Activated T-helper 1 cell treated with Interleukin-2 at 50 U/mL for 16 hours (primary cell): ENCODE results near the gene AGAP1.

Source experiments
- DNase-seq: peaks from one replicate; pipeline ENCODE4 v3.0.0-alpha.2; 2020; ENCODE audit warnings: low read depth

Gene AGAP1

DNA sequence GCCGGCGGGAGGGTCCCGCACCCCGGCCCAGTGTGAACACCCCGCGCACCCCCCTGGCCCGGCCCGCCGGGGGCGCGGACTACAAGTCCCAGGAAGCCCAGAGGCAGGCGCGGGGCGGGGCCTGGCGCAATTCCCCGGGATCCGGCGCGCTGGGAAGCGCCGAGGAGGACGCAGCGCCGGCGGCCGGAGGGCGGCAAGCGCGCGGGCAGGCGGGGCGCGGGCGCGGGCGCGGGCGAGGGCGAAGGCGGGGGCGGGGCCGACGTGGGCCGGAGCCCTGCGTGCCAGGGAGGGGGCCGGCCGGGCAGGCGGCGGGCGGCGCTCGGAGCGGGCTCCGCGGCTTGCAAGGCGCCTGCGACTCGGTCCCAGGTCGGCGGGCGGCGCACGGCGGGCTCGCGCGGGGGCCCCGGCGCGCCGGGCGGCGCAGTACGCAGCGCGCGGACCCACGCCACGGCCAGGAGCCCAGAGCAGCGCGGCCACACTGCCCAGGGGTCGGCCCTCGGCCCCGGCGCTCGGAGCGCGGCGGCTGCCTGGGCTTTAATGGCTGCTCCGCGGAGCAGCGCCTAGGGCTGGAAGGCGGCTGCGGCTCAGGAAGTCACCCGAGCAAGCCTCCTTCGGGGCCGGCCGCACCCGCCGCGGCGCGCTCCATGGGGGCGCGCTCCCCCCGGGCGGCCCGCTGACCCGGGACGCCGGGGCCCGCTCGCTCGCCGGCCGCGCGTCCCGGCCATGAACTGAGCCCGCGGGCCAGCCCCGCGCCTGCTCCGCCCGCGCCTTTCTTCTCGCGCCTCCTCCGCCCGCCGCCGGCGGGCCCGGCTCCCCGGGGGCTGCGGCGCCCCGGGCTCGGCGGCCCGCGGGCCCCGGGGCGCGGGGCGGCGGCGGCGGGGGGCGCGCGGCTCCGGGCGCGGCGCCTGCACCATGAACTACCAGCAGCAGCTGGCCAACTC is at the start of gene AGAP1:
AGAP1 (plus strand) TSS at position 269 of the 941 bp plus-strand sequence.
- no peak for DNase-seq

DNA sequence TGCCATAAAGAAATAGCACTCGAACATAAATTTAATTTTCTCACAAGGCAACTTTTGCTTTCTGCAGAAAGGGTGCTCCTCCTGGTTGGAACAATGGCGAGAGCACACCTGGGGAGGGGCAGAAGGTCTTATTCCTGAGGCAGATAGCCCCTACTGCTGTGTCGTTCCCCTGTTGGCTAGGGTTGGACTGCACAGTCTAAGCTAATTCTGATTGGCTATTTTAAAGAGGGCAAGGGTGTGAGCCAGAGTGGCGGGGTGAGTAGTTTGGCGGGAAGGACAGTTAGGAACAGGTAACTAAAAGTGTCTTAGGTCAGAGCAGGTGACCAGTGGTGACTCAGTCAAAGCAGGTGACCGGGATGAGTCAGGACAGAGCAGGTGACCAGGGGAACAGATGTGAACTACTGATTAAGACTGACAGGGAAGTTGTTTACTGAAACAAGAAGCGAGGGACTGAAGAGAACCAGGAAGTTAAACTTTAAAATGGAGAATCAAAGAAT is 49.7 kb upstream of the AGAP1 start:
- no peak for DNase-seq

DNA sequence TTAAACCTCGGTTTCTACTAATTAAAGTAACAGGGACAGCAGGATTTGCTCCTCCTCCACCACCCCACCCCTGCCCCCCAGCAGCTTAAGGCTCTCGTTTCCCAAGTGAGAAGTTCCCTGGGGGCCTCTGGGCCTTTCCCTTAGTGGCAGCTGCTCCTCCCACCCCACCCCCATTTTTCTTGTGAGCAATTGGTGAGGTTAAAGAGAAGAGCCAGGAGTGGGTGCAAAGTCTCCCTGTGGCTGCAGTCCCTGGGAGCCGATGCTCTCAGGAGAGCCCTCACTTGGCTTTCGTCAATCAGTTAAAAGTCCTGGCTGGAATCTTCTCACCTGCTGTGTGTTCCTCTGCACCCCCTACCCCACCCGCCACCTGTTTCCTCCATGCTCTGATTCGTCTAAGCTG is 48.7 kb upstream of the AGAP1 start:
- no peak for DNase-seq

DNA sequence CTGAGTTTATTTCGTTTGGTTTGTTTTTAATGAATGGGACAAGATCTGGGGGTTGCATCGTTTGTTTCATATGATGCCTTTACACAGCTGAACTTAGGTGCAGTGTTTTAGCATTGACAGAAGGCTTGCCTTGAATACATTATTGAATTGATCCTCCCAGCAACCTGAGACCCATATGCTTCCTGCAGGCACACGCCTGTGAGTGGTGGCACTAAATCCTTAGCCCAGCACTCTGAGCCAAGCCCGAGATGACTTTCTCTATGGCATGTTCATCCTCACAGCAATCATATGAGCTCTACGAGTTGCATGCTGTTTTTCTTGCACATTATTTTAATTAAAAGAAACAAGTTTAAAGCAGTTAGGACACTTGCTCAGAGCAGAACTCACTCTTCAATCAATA is 47.8 kb upstream of the AGAP1 start:
- no peak for DNase-seq

DNA sequence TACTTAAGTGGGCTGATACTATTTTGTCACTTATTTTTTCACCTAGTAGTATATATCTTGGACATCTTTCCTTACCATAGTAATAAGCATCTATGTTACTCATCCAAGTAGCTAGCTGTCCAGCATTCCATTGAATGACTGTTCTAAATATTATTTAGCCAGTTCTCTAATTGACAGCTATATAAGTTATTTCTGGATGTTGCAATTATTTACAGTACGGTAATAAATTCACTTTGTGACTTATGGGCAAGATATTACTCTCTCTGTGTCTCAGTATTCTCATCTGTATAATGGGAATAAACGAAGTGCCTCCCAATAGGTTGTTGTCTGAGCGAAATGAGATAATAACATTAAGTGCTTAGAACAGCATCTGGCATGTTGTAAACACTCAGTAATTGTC is 46.6 kb upstream of the AGAP1 start:
- DNase-seq: no peak

DNA sequence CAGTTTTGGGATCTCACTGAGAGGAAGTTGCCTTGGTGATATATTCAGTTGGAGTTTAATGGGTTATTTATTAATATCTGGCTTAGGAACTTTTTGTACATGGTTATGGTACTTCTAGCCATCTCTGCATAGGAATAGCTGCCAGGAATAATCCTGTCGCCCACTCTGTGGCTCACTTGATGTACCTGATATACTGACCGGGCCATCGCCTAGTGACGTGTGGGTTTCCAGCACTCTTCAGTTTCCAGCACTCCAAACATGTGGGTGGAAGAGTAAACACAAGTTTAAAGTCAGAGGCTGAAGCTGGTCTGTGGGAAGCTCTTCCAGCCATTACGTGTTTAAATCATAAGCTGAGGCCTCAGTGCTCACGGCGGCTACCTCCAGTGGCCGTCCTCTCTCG is 44.3 kb upstream of the AGAP1 start:
- DNase-seq: no peak

DNA sequence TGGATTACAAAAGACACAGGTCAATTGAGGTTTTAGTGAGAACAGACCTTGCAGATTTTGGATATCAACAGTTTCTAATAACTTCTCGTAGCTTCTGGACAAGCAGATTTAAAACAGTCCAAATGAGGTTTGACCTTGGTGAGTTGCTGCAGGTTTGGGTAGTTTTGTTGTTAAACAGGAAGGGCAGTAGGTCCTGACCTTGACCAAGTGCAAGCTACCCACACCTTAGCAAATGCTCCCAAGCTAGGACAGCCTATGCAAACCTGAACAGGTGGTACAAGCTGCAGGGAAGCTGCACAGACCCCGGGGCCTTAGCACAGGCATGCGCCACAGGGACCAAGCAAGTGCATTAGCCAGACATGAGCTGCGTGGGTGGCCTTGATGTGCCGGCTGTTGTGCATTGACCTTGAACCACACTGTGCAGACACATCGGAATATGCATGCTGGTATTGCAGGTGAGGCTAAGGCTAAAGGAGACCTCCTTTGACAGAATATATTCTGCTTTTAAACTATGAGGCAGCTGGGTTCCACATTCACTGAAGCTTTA is 40.2 kb upstream of the AGAP1 start:
- DNase-seq: no peak

DNA sequence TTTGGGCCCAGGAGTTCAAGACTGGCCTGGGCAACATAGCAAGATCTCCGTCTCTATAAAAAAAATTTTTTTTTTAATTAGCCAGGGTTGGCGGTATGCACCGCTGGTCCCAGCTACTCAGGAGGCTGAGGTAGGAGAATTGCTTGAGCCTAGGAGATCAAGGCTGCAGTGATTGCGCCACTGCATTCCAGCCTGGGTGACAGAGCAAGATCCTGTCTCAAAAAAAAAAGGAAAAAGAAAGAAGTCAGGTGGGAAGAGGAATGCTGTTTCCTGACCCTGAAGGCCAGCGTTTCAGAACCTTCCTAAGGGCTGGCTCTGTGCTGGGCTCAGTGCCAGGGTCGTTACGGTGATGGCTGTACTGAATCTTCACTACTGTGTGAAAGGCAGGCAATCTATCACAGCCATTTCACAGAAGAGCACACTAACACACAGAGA is 35.0 kb upstream of the AGAP1 start:
- no peak for DNase-seq

DNA sequence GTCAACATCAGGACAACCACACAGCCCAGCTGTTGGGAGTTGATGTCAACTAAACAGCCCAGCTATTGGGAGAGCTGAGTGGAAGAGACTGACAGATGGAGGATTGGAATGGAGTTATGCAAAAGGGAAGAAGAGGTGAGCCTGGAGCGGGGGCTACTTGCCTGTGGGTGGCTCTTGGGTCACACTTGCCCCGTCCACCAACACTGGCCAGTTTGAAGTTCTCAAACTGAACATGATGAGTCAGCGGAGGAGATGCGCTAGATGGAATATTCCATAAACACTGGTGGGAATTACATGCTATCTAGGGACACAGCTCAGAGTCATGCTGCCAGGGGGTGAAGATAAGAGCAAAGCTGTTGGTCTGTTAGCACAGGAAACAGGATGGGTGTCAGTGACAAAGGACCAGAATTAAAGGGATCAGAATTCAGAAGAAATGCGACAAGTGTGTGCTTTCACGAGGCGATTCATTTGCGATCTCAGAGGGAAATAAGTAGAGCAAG is 33.2 kb upstream of the AGAP1 start:
- no peak for DNase-seq

DNA sequence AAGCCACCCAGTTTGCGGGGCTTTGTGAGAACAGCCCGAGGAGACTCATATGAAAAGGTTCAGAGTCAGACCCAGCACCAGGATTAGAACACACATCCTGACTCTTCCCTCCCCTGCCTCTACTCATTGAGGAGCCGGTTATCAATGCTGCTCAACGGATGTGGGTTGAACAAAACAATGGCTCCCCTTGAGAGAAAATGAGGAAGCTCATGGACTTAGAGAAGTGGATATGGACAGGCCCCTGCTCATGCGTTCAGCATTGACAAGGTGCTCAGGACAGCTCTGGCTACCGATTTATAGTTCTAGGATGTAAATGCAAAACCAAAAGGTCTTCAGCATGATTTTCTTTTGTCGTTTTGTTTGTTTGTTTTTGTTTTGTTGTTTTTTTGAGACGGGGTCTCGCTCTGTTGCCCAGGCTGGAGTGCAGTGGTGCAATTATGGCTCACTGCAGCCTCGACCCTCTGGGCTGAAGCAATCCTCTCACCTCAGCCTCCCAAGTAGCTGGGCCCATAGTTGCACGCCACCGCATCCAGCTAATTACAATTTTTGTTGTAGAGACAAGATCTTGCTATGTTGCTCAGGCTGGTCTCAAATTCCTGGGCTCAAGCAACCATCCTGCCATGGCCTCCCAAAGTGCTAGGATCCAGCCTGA is 32.0 kb upstream of the AGAP1 start:
- no peak for DNase-seq

DNA sequence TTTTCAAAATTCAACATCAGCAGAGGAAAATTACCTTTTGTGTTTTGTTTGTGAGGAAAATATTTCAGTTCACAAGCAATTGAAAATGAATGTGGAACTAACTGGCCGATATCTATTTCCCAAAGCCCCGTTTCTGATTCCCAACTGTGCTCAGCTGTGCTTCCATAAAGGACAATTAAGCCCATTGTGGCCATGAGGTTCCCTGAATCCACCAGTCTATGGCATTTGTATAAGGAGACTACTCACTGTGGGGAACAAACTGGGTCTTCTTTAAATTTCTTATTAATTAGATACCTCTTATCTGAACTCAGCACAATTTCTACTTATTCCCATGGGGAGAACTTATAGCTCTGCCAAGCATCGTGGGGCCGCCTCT is 31.4 kb upstream of the AGAP1 start:
- no peak for DNase-seq

DNA sequence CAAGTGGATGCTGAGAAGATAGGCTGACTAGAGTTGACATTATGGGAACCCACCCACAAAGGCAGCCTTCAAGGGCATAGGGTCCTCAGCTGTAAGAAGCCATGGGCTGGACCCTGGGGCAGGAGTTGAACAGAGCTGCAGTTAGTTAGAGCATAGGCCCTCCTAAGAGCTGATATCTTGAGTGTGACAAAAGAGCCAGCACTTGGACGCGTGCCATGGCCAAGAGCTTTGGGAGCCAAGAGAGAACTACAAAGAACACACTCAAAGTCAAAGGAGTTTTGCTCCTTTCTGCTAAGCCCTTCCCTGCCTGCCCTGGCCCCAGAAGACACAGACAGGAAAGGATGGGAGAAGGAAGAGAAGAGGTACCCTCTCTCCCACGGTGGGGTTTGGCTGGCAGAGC is 29.9 kb upstream of the AGAP1 start:
- no peak for DNase-seq

DNA sequence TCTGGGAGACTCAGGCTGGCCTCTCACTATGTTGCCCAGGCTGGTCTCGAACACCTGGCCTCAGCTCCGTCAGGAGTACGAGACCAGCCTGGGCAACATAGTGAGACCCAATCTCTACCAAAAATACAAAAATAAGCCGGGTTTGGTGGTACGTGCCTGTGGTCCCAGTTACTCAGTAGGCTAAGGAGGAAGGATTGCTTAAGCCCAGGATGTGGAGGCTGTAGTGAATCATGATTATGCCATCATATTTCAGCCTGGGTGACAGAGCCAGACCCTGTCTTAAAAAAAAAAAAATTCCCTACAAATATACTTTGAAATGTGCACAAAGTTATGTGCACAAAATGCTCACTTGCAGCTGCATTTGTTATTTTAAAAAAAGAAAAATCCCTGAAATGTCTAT is 26.3 kb upstream of the AGAP1 start:
- no peak for DNase-seq

DNA sequence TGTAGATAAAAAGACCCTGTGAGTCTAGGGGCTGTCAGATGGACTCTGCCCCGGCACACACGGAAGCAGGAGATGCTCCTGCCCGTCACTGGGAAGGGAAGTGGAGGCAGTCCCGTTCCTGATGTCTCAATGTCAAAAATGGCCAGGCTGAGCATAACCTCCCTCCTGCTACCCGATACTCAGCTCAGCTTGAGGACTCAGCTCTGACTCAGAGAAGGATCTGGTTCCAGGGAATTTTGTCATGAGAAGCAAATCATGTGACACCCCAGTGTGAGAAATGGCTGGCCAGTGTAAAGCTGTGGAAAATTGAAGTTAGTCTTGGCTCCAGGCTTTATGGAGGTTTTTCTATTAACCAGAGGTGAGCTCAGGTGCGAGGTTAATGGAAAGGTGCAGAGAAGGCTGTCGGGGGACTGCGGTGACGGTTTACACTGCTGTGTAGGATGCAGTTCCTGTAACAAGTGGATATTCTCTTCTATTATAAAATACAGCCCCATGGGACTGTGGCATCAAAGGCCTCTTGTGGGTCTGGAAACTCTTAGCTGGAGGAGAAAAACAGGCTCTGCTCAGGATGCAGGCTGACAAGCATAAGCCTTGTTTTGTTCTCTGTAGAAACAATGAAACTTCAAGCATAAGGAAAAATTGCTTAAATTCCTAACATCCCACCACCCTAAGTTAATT is 24.7 kb upstream of the AGAP1 start:
- DNase-seq: no peak

DNA sequence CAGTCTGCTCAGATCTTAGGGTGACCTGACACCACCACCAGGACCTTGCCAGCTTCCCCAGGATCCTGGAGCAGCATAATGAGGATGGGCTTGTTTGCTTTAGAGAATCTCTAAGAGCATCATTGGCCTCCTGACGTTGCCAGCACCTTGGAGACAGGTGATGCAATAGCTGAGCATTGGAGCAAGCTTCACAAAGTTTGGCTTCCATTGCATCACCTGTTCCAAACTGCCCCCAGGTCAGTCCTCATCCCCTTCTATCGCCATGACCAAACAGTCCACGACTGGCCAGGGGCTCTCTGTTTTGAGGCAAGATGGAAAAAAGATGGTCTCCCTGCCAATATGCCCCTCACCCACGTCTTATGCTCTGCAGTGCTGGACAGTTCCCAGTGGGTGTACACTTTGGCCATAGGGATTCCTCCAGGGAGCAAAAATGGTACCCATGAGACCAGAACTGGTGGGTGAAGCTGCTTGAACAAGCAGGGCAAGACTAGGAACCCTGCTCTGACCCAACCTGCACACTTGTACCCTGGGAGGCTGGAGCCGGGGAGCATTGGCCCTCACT is 22.6 kb upstream of the AGAP1 start:
- DNase-seq: no peak

DNA sequence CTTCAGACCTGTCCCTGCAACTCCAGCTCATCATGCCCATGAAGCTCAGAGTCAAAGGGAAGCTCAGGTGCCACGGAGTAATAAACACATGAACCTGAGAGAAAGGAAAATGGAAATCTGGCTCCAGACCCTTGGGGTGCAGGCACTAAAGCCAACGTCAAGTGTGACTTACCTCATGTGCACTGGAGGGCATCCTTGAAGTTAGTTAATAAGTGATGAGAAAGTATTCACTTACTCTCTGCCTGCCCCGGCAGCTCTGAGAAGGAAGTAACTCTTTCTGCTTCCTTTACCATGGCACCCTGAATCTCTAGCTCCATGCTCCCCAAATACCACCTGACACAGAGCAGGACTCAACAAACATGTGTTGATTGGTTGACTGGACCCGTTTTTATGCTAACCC is 21.4 kb upstream of the AGAP1 start:
- no peak for DNase-seq

DNA sequence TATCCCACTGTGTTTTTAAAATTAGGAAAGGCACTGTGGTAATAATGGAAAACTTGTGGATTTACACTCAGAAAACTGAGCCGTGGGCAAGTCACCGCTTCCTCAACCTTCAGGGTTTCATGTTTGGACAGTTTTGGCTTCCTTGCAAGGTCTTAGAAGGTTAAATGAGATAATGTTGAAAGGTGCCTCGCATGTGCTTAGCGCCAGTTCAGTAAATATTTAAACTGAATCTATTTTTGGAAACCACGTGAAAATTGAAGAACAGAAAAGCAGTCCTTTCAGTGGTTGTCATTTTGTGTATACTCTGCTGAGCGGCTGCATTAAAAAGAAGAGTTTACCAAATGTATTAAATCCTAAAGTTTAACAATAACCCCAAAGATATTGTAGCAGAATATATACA is 15.2 kb upstream of the AGAP1 start:
- DNase-seq: no peak

DNA sequence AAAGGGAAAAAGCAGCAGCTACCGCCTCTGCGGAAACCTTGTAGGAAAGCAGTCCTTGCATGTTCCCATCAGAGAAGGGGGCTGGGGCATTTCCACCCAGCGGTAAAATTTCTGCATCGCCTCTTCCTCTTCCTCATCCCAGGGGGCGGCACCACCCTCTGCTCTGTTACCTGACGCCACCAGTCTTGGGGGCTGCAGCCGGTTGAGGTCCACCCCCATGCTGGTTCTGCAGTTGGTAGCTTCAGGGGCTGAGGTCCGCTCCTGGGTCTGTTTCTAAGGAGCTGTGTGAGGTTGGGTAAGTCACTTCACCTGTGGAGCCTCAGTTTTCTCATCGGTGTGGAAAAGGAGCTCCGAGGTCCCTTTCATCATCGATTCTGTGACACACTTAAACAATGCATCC is 14.2 kb upstream of the AGAP1 start:
- no peak for DNase-seq

DNA sequence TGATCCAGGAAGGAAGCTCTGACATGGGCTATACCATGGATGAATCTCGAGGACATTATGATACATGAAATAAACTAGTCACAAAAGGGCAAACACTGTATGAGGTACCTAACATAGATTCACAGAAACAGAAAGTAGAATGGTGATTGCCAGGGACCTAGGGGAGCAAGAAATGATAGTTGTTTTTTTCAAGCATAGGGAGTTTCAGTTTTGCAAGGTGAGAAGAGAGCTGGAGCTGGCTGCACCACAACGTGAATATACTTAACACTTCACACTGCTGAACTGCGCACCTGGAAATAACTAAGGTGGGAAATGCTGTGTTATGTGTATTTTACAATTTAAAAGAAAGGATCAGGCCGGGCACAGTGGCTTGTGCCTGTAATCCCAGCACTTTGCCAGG is 13.2 kb upstream of the AGAP1 start:
- no peak for DNase-seq

DNA sequence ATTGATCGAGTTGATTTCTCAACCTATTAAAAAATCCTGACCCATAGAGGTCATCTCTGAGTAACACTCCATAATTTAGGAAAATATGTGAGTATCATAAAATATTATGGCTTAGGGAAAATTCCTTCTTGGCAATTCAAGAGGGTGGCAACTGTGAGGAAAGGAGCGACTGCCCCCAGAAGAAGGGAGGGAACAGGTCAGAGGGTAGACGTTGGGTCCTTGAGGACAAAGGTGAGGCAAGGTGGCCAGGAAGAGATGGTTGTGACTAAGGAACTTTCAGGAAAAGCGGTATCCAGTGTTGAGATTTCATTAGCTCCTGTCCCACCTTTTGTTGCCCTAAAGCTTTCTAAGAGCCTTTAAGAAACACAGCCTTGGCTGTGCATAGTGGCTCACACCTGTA is 10.5 kb upstream of the AGAP1 start:
- DNase-seq: no peak

DNA sequence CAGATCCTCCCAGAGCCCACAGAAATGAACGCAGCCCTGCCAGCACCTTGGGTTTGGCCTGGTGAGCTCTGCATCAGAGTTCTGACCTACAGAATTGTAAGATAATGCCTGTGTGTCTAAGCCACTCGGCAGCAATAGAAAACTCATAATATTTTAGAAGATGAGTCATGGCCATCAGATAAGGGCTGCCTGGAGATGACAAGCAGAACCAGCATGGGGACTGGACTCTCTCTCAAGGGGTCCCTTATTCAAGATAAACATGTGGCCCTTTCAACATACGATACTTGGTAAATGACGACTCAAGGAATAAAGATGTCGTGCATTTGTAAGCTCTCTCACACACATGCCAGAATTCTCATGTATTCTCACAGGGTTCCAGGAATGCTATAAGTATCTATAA is 8.5 kb upstream of the AGAP1 start:
- DNase-seq: no peak

DNA sequence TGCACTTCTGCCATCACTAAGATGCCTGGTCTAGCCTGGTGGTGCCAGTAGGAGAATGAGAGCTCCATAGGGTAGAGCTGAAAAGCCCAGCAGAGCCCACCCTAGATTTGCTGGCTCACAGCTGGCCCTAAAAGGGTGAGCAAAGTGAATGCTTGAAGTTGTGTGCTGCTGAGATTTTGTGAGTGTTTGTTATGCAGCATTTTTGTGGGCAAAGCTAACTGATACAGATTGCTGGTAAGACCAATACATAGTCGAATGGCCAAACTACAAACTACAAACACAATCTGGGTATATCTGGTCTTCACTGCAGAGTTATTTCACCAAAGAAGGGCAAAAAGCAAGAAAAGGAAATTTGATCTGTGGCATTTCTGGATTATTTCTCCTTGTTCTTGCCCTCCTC is 7.1 kb upstream of the AGAP1 start:
- DNase-seq: no peak
